SK-N-SH (cell line): ENCODE measurements around the gene OTOG.

Experiments
- CHD2 ChIP-seq: fragments of 150-350 bp; IDR thresholded peaks from 2 replicates; pipeline ENCODE4 v1.6.1; 2018; ENCODE audit warnings: low read length; ENCODE audit not compliant: partially characterized antibody
- RXRA ChIP-seq: IDR thresholded peaks from 2 replicates; pipeline ENCODE4 v1.4.0; 2012; ENCODE audit warnings: low read depth, mild to moderate bottlenecking, borderline replicate concordance
- TAF1 ChIP-seq: IDR thresholded peaks from 2 replicates; pipeline ENCODE4 v1.6.1; 2012; ENCODE audit warnings: low read depth, mild to moderate bottlenecking, low read length, moderate library complexity, borderline replicate concordance
- TF ChIP-seq, protein P1 (sequence below): IDR thresholded peaks from 2 replicates; pipeline ENCODE4 v1.4.0; 2012; ENCODE audit warnings: low read depth
- TF ChIP-seq, protein P2 (sequence below): fragments of 200-600 bp; sonication (generic); IDR thresholded peaks from 2 replicates; pipeline ENCODE4 v1.6.1; 2017; ENCODE audit warnings: antibody characterized with exemption, mild to moderate bottlenecking, moderate library complexity

DNA sequence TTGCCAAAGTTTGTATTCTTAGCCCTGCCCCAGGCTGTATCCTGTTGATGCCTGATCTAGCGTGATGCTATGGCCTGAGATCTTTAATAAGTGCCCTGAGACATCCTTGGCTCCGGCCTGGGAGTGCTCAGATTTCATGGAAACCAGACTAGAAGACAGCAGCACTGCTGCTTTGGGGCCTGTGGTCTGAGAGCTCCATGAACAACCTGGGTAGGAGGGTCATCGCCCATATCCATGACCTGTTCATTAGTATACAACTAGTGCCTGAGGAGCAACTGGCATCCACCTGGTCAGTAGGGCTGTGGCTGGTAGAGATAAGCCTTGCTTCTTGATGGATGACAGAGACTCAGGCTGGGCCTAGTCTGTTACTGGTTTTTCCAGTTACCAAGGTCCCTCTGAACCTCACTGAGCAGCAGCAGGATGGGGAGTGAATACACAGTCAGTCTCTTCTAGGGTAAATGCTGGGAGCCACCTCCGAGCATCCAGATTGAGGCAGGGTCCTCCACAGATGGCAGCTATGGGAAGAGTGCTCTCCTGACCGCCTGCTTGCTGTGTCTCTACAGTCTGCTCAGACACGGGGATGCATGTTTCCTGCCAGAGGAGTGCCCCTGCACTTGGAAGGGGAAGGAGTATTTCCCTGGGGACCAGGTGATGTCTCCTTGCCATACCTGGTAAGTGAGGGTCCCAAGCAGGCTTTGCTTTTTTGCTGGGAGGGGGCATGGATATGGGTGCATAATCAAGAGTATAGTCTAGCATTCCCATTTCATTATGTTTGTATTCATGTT is 39.0 kb downstream of the OTOG start:
- TF ChIP-seq RXRA (no peak), CHD2 (no peak), TAF1 (no peak)
- TF ChIP-seq, protein P1, sequence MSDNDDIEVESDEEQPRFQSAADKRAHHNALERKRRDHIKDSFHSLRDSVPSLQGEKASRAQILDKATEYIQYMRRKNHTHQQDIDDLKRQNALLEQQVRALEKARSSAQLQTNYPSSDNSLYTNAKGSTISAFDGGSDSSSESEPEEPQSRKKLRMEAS: no peak
- TF ChIP-seq, protein P2, sequence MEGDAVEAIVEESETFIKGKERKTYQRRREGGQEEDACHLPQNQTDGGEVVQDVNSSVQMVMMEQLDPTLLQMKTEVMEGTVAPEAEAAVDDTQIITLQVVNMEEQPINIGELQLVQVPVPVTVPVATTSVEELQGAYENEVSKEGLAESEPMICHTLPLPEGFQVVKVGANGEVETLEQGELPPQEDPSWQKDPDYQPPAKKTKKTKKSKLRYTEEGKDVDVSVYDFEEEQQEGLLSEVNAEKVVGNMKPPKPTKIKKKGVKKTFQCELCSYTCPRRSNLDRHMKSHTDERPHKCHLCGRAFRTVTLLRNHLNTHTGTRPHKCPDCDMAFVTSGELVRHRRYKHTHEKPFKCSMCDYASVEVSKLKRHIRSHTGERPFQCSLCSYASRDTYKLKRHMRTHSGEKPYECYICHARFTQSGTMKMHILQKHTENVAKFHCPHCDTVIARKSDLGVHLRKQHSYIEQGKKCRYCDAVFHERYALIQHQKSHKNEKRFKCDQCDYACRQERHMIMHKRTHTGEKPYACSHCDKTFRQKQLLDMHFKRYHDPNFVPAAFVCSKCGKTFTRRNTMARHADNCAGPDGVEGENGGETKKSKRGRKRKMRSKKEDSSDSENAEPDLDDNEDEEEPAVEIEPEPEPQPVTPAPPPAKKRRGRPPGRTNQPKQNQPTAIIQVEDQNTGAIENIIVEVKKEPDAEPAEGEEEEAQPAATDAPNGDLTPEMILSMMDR: no peak
